Ovary (tissue), 3 donors: ENCODE measurements around the gene CFAP52.

Source experiments
- EP300 ChIP-seq: sonication (generic); formaldehyde crosslinking; IDR thresholded peaks from one replicate; pipeline ENCODE4 v1.6.1; 2017; ENCODE audit warnings: antibody characterized with exemption
- POLR2A ChIP-seq: fragments of 450-650 bp; IDR thresholded peaks from one replicate; pipeline ENCODE4 v1.6.1; 2017; ENCODE audit warnings: antibody characterized with exemption, mild to moderate bottlenecking, moderate library complexity
- TF ChIP-seq, protein P1 (sequence below), 3 donors: fragments of 450-650 bp in 2 of 3; fragments of 200-600 bp in 1 of 3; IDR thresholded peaks; one replicate each; pipeline versions ENCODE4 v1.5.1 to v1.8.0; 2016 to 2022; ENCODE audit warnings: antibody characterized with exemption in 3 of 3, mild to moderate bottlenecking in 1 of 3
- donor health status: DM: no; HTN: no; CAD: no.

GRCh38 chr17:9668517-9668916 lies 92.1 kb downstream of the CFAP52 start:
- TF ChIP-seq, protein P1, sequence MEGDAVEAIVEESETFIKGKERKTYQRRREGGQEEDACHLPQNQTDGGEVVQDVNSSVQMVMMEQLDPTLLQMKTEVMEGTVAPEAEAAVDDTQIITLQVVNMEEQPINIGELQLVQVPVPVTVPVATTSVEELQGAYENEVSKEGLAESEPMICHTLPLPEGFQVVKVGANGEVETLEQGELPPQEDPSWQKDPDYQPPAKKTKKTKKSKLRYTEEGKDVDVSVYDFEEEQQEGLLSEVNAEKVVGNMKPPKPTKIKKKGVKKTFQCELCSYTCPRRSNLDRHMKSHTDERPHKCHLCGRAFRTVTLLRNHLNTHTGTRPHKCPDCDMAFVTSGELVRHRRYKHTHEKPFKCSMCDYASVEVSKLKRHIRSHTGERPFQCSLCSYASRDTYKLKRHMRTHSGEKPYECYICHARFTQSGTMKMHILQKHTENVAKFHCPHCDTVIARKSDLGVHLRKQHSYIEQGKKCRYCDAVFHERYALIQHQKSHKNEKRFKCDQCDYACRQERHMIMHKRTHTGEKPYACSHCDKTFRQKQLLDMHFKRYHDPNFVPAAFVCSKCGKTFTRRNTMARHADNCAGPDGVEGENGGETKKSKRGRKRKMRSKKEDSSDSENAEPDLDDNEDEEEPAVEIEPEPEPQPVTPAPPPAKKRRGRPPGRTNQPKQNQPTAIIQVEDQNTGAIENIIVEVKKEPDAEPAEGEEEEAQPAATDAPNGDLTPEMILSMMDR (IDR thresholded peaks at IDR 0.05) = no peak
- TF ChIP-seq EP300 (no peak), POLR2A (no peak)
